HL-60 (cell line): ENCODE results near the gene LRRK1.

Experiments used
- DNase-seq, 2 experiments: peaks; one replicate each; pipeline ENCODE4 v3.0.0-alpha.2; 2010 to 2020; ENCODE audit warnings: low read depth in 1 of 2, low spot score in 1 of 2
- H3K27ac ChIP-seq: fragments of 250-450 bp; sonication (Bioruptor Pico); replicated peaks from 2 replicates; pipeline ENCODE4 v1.5.1; 2020; ENCODE audit warnings: mild to moderate bottlenecking, moderate library complexity
- H3K27me3 ChIP-seq: fragments of 250-450 bp; sonication (Bioruptor Pico); 2 replicates; pipeline ENCODE4 v1.5.1; 2021; ENCODE audit warnings: mild to moderate bottlenecking, moderate library complexity; ENCODE audit not compliant: insufficient read depth, poor library complexity, severe bottlenecking
- H3K4me3 ChIP-seq: replicated peaks from 2 replicates; pipeline ENCODE4 v1.5.1; 2011; ENCODE audit warnings: mild to moderate bottlenecking, control low read depth, low read length; ENCODE audit not compliant: insufficient read depth
- CTCF ChIP-seq: IDR thresholded peaks from one replicate; pipeline ENCODE4 v1.5.1; 2011; ENCODE audit warnings: low read length, control low read depth, inconsistent platforms; ENCODE audit not compliant: insufficient read depth
- GABPA ChIP-seq: IDR thresholded peaks from 2 replicates; pipeline ENCODE4 v1.6.1; 2012; ENCODE audit warnings: low read depth
- POLR2AphosphoS5 ChIP-seq: IDR thresholded peaks from 2 replicates; pipeline ENCODE4 v1.6.1; 2012; ENCODE audit warnings: low read depth
- REST ChIP-seq: IDR thresholded peaks from 2 replicates; pipeline ENCODE4 v1.6.1; 2012; ENCODE audit warnings: low read depth; ENCODE audit not compliant: insufficient replicate concordance
- SPI1 ChIP-seq: IDR thresholded peaks from 2 replicates; pipeline ENCODE4 v1.6.1; 2012; ENCODE audit warnings: low read depth, mild to moderate bottlenecking, borderline replicate concordance

The LRRK1 gene

DNA sequence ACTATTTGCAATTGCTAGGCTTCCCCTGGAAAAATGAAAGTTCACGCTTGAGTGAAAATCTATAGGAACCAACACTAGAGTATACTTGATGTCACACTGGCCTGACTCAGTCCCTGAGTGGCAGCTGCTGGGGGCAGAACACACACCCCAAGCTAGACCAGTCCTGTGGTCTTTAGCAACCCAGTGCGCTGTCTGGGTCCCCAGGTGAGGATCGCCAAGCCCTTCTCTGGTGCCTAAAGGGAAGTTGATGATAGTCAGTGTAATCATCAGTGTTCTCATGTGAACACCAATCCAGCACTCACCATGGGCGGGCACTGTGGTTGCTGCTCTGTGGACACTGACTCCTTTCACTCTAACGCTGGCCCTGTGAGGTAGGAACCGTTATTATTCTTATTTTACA is 28.3 kb upstream of the LRRK1 start:
- TF ChIP-seq POLR2AphosphoS5, result no peak
- TF ChIP-seq REST, result no peak
- no peak for TF ChIP-seq SPI1
- TF ChIP-seq CTCF, result no peak
- TF ChIP-seq GABPA, result no peak
- H3K4me3 ChIP-seq, result no peak overlapping the region
- H3K27ac ChIP-seq, result no peak overlapping the region
- H3K27me3 ChIP-seq, result peaks cover 32% of the 10 kb centered on the region
- DNase-seq, result no peak

GRCh38 chr15:100891307-100892012 is 27.7 kb upstream of the LRRK1 start:
- no peak for TF ChIP-seq REST
- TF ChIP-seq POLR2AphosphoS5, result no peak
- no peak for TF ChIP-seq SPI1
- no peak for TF ChIP-seq CTCF
- TF ChIP-seq GABPA, result no peak
- H3K4me3 ChIP-seq, result no peak overlapping the region
- H3K27ac ChIP-seq, result no peak overlapping the region
- peaks cover 32% of the 10 kb centered on the region for H3K27me3 ChIP-seq
- DNase-seq, result no peak

GRCh38 chr15:100892013-100892355 is 27.2 kb upstream of the LRRK1 start:
- TF ChIP-seq GABPA, result no peak
- no peak for TF ChIP-seq CTCF
- no peak for TF ChIP-seq REST
- TF ChIP-seq SPI1, result no peak
- no peak for TF ChIP-seq POLR2AphosphoS5
- no peak for DNase-seq
- H3K4me3 ChIP-seq, result no peak overlapping the region
- no peak overlapping the region for H3K27ac ChIP-seq
- H3K27me3 ChIP-seq, result peaks cover 32% of the 10 kb centered on the region
